Liver (tissue), 3 donors: Measurements from ENCODE around the gene GK2.

Source experiments
- ATF3 ChIP-seq: IDR thresholded peaks from 2 replicates; pipeline ENCODE4 v1.6.1; 2016; ENCODE audit warnings: antibody characterized with exemption
- GABPA ChIP-seq, 2 donors: IDR thresholded peaks in 1 of 2; conservative IDR thresholded peaks in 1 of 2; 2 replicates each; pipeline ENCODE4 v1.6.1; 2016; ENCODE audit warnings: antibody characterized with exemption in 2 of 2, mild to moderate bottlenecking in 1 of 2, moderate library complexity in 1 of 2
- RAD21 ChIP-seq, 2 donors: IDR thresholded peaks; 2 replicates each; pipeline ENCODE4 v1.6.1; 2016; ENCODE audit warnings: antibody characterized with exemption in 2 of 2, mild to moderate bottlenecking in 2 of 2
- SP1 ChIP-seq: IDR thresholded peaks from 2 replicates; pipeline ENCODE4 v1.6.1; 2018; ENCODE audit warnings: antibody characterized with exemption, mild to moderate bottlenecking
- TAF1 ChIP-seq: conservative IDR thresholded peaks from 2 replicates; pipeline ENCODE4 v1.6.1; 2016; ENCODE audit warnings: antibody characterized with exemption, mild to moderate bottlenecking
- YY1 ChIP-seq: IDR thresholded peaks from 2 replicates; pipeline ENCODE4 v1.6.1; 2016; ENCODE audit warnings: antibody characterized with exemption, mild to moderate bottlenecking
- TF ChIP-seq, protein P1 (sequence below): fragments of 150-350 bp; IDR thresholded peaks from 2 replicates; pipeline ENCODE4 v1.5.1; 2017; ENCODE audit warnings: improper control_type of control experiment, low read depth, low read length; ENCODE audit not compliant: missing input control
- TF ChIP-seq, protein P2 (sequence below): IDR thresholded peaks from 2 replicates; pipeline ENCODE4 v1.6.1; 2016; ENCODE audit warnings: antibody characterized with exemption
- donor health status: healthy.
- donor health status: healthy.

- TF ChIP-seq TAF1, result no peak
- no peak for TF ChIP-seq ATF3
- TF ChIP-seq, protein P1, sequence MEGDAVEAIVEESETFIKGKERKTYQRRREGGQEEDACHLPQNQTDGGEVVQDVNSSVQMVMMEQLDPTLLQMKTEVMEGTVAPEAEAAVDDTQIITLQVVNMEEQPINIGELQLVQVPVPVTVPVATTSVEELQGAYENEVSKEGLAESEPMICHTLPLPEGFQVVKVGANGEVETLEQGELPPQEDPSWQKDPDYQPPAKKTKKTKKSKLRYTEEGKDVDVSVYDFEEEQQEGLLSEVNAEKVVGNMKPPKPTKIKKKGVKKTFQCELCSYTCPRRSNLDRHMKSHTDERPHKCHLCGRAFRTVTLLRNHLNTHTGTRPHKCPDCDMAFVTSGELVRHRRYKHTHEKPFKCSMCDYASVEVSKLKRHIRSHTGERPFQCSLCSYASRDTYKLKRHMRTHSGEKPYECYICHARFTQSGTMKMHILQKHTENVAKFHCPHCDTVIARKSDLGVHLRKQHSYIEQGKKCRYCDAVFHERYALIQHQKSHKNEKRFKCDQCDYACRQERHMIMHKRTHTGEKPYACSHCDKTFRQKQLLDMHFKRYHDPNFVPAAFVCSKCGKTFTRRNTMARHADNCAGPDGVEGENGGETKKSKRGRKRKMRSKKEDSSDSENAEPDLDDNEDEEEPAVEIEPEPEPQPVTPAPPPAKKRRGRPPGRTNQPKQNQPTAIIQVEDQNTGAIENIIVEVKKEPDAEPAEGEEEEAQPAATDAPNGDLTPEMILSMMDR, result no peak
- no peak for TF ChIP-seq SP1
- TF ChIP-seq, protein P2, sequence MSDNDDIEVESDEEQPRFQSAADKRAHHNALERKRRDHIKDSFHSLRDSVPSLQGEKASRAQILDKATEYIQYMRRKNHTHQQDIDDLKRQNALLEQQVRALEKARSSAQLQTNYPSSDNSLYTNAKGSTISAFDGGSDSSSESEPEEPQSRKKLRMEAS, result no peak
- TF ChIP-seq RAD21 (IDR thresholded peaks at IDR 0.05), result no peak
- no peak for TF ChIP-seq YY1
- TF ChIP-seq GABPA (IDR thresholded peaks at IDR 0.05 in 1 of 2, conservative IDR thresholded peaks at IDR 0.05 in 1 of 2), result no peak
Measured at GRCh38 chr4:79425586-79425985, 17.6 kb upstream of the GK2 start.
